CD14-positive monocyte (primary cell): ENCODE results near the gene PDXDC1. TPM values are rescaled to one million over a fixed set of nuclear protein-coding genes. Genes with fewer than 3 reads are reported as not detected.
"Not testable (repeated sequence)": the region's sequence is repeated elsewhere in the genome, so short reads cannot be mapped to it uniquely, and the experiment has no call there.

Source experiments
- DNase-seq, 3 donors: peaks; one replicate each; pipeline ENCODE4 v3.0.0-alpha.2; 2011 to 2022
- H2AFZ ChIP-seq: 2 replicates; pipeline ENCODE4 v1.6.0; 2012; ENCODE audit warnings: mild to moderate bottlenecking, low read depth, low read length, inconsistent platforms; ENCODE audit not compliant: insufficient read depth, poor library complexity, severe bottlenecking
- H3K27ac ChIP-seq, 2 donors: 1 replicate in 1 of 2; 2 replicates in 1 of 2; pipeline ENCODE4 v1.5.1; 2012 to 2013; ENCODE audit warnings: low read length in 2 of 2, control low read depth in 1 of 2, inconsistent platforms in 1 of 2, low read depth in 1 of 2, mild to moderate bottlenecking in 1 of 2
- H3K27me3 ChIP-seq, 2 donors: one replicate each; pipeline versions ENCODE4 v1.6.0 to v1.6.1; 2011 to 2013; ENCODE audit warnings: low read length in 2 of 2; ENCODE audit not compliant: control insufficient read depth in 2 of 2, insufficient read depth in 2 of 2
- H3K36me3 ChIP-seq, 2 donors: replicated peaks in 1 of 2; 1 replicate in 1 of 2; 2 replicates in 1 of 2; pipeline versions ENCODE4 v1.5.1 to v1.6.1; 2012 to 2013; ENCODE audit warnings: low read length in 2 of 2, control low read depth in 1 of 2, inconsistent platforms in 1 of 2, mild to moderate bottlenecking in 1 of 2; ENCODE audit not compliant: insufficient read depth in 2 of 2, control insufficient read depth in 1 of 2
- H3K4me1 ChIP-seq, 2 donors: 1 replicate in 1 of 2; 2 replicates in 1 of 2; pipeline versions ENCODE4 v1.5.1 to v1.6.1; 2012 to 2013; ENCODE audit warnings: low read length in 2 of 2, control low read depth in 1 of 2, inconsistent platforms in 1 of 2, mild to moderate bottlenecking in 1 of 2, moderate library complexity in 1 of 2; ENCODE audit not compliant: insufficient read depth in 2 of 2, control insufficient read depth in 1 of 2
- H3K4me2 ChIP-seq: replicated peaks from 2 replicates; pipeline ENCODE3; 2012; ENCODE audit warnings: low read length, moderate library complexity, mild to moderate bottlenecking; ENCODE audit not compliant: poor library complexity, severe bottlenecking; ENCODE audit errors: extremely low read depth
- H3K4me3 ChIP-seq, 3 experiments: fragments of 200-600 bp in 1 of 3; sonication (generic) in 1 of 3; replicated peaks in 1 of 3; 1 replicate in 2 of 3; 2 replicates in 1 of 3; pipeline ENCODE4 v1.5.1; 2011 to 2013; ENCODE audit warnings: low read length in 3 of 3, mild to moderate bottlenecking in 3 of 3, control low read depth in 2 of 3, low read depth in 2 of 3, inconsistent platforms in 1 of 3, moderate library complexity in 1 of 3
- H3K79me2 ChIP-seq: 2 replicates; pipeline ENCODE4 v1.6.0; 2012; ENCODE audit warnings: mild to moderate bottlenecking, control low read depth, inconsistent platforms, low read length, moderate library complexity; ENCODE audit not compliant: insufficient read depth
- H3K9ac ChIP-seq: 2 replicates; pipeline ENCODE4 v1.6.0; 2017; ENCODE audit warnings: low read length, mild to moderate bottlenecking; ENCODE audit not compliant: insufficient read depth, poor library complexity, severe bottlenecking
- H3K9me3 ChIP-seq, 2 donors: replicated peaks in 1 of 2; 1 replicate in 1 of 2; 2 replicates in 1 of 2; pipeline versions ENCODE4 v1.5.1 to v1.6.1; 2012 to 2013; ENCODE audit warnings: low read length in 2 of 2, control low read depth in 1 of 2; ENCODE audit not compliant: control insufficient read depth in 1 of 2, insufficient read depth in 1 of 2
- H4K20me1 ChIP-seq: 2 replicates; pipeline ENCODE4 v1.6.0; 2012; ENCODE audit warnings: mild to moderate bottlenecking, low read length, control low read depth, moderate library complexity; ENCODE audit not compliant: insufficient read depth
- H3K27ac Mint-ChIP-seq, 7 donors: one replicate each; pipeline ENCODE4 v1.8.0; 2020; ENCODE audit warnings: mild to moderate bottlenecking in 7 of 7, mixed read lengths in 7 of 7, moderate library complexity in 6 of 7, inconsistent platforms in 2 of 7
- H3K27me3 Mint-ChIP-seq, 3 donors: one replicate each; pipeline ENCODE4 v1.8.0; 2021 to 2022; ENCODE audit warnings: low read depth in 3 of 3, mild to moderate bottlenecking in 3 of 3, mixed read lengths in 3 of 3, moderate library complexity in 3 of 3, inconsistent platforms in 1 of 3
- H3K36me3 Mint-ChIP-seq, 2 donors: one replicate each; pipeline ENCODE4 v1.8.0; 2020; ENCODE audit warnings: mixed read lengths in 2 of 2, inconsistent platforms in 1 of 2, mild to moderate bottlenecking in 1 of 2
- H3K4me1 Mint-ChIP-seq: one replicate; pipeline ENCODE4 v1.8.0; 2020; ENCODE audit warnings: mild to moderate bottlenecking, mixed read lengths
- H3K4me3 Mint-ChIP-seq, 2 donors: one replicate each; pipeline ENCODE4 v1.8.0; 2020; ENCODE audit warnings: mild to moderate bottlenecking in 2 of 2, mixed read lengths in 2 of 2, moderate library complexity in 1 of 2
- H3K9me3 Mint-ChIP-seq, 7 donors: one replicate each; pipeline ENCODE4 v1.8.0; 2020 to 2022; ENCODE audit warnings: mixed read lengths in 7 of 7, mild to moderate bottlenecking in 6 of 7, moderate library complexity in 6 of 7, inconsistent platforms in 2 of 7
- WGBS: methylation state at CpG from one replicate; pipeline ENCODE4 v1.1.5; 2013; ENCODE audit warnings: missing lambda C conversion rate; ENCODE audit not compliant: insufficient coverage; 5-methylcytosine and 5-hydroxymethylcytosine counted together
- intact Hi-C, 2 donors: fragments of 100-400 bp; cut with micrococcal nuclease; formaldehyde crosslinking; loops; one replicate each; pipeline versions ENCODE4 v1.15.0 to v1.15.1; 2023
- polyA plus RNA-seq, 3 donors: library from polyadenylated mRNA; depleted of rRNA in 1 of 3; unstranded in 2 of 3; stranded (reverse) in 1 of 3; fragments of 300-500 nt in 2 of 3; fragments of >200 nt in 1 of 3; fragmentation: Illumina TruSeq in 2 of 3; gene quantifications; 1 replicate in 2 of 3; 2 replicates in 1 of 3; pipeline ENCODE4 v1.2.3, GENCODE V29; 2012 to 2021

The PDXDC1 gene
- polyA plus RNA-seq, 3 donors, result 22.3 to 50.1 (median 36.0) TPM

DNA sequence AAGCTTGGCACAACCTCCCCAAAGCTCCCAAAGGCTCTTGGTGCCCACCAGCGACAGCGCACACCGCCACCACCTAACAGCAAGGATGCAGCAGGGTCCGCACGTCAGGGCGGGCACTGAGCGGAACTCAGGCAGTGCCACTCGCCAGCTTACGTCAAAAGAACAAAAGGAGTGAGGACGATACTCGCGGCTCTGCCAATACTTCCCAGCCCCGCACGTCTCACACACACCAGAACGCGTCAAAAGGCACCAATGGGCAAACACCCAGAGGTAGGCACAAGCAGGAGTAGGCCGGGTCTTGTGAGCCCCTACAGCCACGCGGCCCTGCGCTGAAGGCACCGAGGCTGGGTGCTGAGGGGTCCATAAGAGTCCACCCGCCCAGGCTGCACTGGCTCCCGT, 171.4 kb downstream of the PDXDC1 start:
- not testable (repeated sequence) for H3K4me3 Mint-ChIP-seq

DNA sequence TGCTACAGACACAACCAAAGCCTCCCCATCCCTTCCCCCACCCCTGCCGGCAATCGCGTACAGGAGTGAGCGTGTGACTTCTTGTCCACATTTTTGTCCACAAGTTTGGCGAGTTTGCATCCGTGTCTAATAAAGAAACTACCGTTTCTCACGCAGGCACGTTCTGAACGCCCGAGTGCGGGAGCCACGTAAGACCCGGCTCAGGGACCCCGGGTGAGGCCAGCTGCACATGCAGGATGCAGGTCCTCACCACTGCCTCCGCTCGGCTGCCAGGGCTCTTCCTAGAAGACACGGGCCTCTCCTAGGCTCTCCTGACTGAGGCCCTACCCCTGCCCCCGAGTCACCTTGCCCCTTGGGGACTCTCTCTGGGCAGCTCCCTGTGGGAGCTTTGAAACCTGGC, 174.0 kb downstream of the PDXDC1 start:
- intact Hi-C loops, H3K4me2 ChIP-seq, H3K9me3 ChIP-seq, H3K79me2 ChIP-seq, H2AFZ ChIP-seq, H3K4me3 Mint-ChIP-seq, H3K36me3 ChIP-seq, DNase-seq, H4K20me1 ChIP-seq, H3K27me3 Mint-ChIP-seq, H3K4me1 ChIP-seq, H3K9me3 Mint-ChIP-seq, H3K27ac ChIP-seq, H3K27me3 ChIP-seq, H3K36me3 Mint-ChIP-seq, H3K9ac ChIP-seq, H3K4me3 ChIP-seq: not testable (repeated sequence)
- H3K27ac Mint-ChIP-seq, result peak overlapping the region in 1 of 7 donors; percentile 58
- WGBS, result 96% methylated on average over 17 of the region's 19 CpGs
- H3K4me1 Mint-ChIP-seq, result peaks cover 10% of the 10 kb centered on the region

More for the DNA sequence above, 171.4 kb downstream of the PDXDC1 start:
- H3K9me3 ChIP-seq, H3K4me2 ChIP-seq, H3K36me3 ChIP-seq, H3K9ac ChIP-seq, H2AFZ ChIP-seq, H3K79me2 ChIP-seq, H3K27me3 ChIP-seq, H3K9me3 Mint-ChIP-seq, H3K4me3 ChIP-seq, H3K4me1 ChIP-seq, H3K27me3 Mint-ChIP-seq, DNase-seq, H3K27ac Mint-ChIP-seq, intact Hi-C loops, H3K27ac ChIP-seq, H3K36me3 Mint-ChIP-seq, H4K20me1 ChIP-seq: not testable (repeated sequence)
- peaks cover 10% of the 10 kb centered on the region for H3K4me1 Mint-ChIP-seq
- 97% methylated on average over 14 of the region's 23 CpGs for WGBS

DNA sequence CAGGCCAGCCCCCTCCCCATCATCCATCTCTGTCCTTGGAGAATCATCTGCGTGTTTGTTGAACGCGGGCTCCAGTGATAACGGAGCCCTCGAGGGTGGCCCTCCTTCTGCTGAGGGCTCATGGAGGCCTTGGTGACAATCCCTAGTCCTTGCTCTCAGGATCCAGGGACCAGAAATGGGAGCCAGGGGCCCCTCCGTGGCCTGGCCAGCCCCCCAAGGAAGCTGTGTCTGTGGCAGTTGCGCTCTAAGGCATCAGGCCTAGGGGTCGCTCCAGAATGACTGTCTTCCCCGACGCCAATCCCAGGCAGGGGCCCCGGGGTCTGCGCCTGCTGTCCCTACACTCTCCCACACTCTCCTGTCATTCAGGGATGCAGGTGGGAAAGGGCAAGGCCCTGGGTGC, 174.4 kb downstream of the PDXDC1 start:
- H3K36me3 ChIP-seq, H3K27me3 ChIP-seq, H2AFZ ChIP-seq, H3K4me3 ChIP-seq, H3K4me1 Mint-ChIP-seq, H3K4me2 ChIP-seq, H3K27ac Mint-ChIP-seq, H3K9me3 ChIP-seq, DNase-seq, H3K27me3 Mint-ChIP-seq, H3K27ac ChIP-seq, H3K4me3 Mint-ChIP-seq, H3K36me3 Mint-ChIP-seq, H3K79me2 ChIP-seq, H4K20me1 ChIP-seq, H3K4me1 ChIP-seq, H3K9ac ChIP-seq, intact Hi-C loops, H3K9me3 Mint-ChIP-seq: not testable (repeated sequence)
- 96% methylated on average over 9 of the region's 12 CpGs for WGBS

DNA sequence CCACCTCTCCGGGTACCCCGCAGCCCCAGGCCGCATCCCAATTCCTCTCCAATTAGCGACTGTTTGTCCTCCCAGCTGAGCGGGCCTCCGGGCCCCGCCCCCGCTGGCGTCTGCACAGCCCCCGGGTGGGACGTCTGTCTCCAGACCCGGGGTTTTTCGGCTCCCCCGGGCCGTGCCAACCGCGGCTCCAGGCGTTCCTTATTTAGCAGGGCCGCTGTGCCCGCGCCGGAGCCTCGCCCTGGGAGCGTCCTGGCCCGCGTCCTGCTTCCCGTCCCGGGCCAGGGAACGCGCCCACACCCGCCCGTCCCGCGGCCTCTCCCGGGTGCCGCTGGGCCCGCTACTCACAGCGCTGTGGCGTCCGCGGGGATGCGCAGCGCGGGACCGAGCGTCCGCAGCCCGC, 179.2 kb downstream of the PDXDC1 start:
- WGBS, result no CpG with 5 or more reads among the region's 48 CpGs

More for the DNA sequence above, 179.2 kb downstream of the PDXDC1 start:
- H3K36me3 Mint-ChIP-seq, H3K9me3 ChIP-seq, DNase-seq, H3K79me2 ChIP-seq, H3K36me3 ChIP-seq, H3K27me3 Mint-ChIP-seq, H4K20me1 ChIP-seq, H3K27ac ChIP-seq, H3K4me1 Mint-ChIP-seq, intact Hi-C loops, H3K27me3 ChIP-seq, H3K4me1 ChIP-seq, H3K9me3 Mint-ChIP-seq, H3K4me2 ChIP-seq: not testable (repeated sequence)
- peak overlapping the region; percentile 63 to 67 for H3K4me3 Mint-ChIP-seq
- Histone ChIP-seq H2AFZ (peak overlapping the region; percentile 46), H3K9ac (peak overlapping the region; percentile 27), H3K4me3 (peak overlapping the region; percentile 30 to 67 (median 65))
- peak overlapping the region in 1 of 7 donors; percentile 48 for H3K27ac Mint-ChIP-seq
